B cell (primary cell): Measurements from ENCODE around the gene ERVMER34-1. TPM values are rescaled to one million over a fixed set of nuclear protein-coding genes. Genes with fewer than 3 reads are reported as not detected.

Source experiments
- ATAC-seq: fragments of 200-7000 bp; cut with Tn5 transposase; one replicate; pipeline ENCODE4 v1.10.0; 2021; ENCODE audit warnings: low read depth, mild to moderate bottlenecking, moderate number of reproducible peaks, moderate library complexity
- CTCF ChIA-PET: fragments of 350-600 bp; sonication (Branson Sonifier 250); formaldehyde crosslinking; loops from one replicate; lab custom pipeline; 2021; ENCODE audit warnings: antibody characterized with exemption, inconsistent platforms; lab: Charles Lee
- POLR2A ChIA-PET: fragments of 350-600 bp; sonication (Branson Sonifier 250); formaldehyde crosslinking; loops from one replicate; lab custom pipeline; 2021; ENCODE audit warnings: antibody characterized with exemption; lab: Charles Lee
- DNase-seq: peaks from one replicate; pipeline ENCODE4 v3.0.0; 2013
- H2AFZ ChIP-seq: 2 replicates; pipeline ENCODE4 v1.6.1; 2012; ENCODE audit warnings: mild to moderate bottlenecking, low read depth, low read length; ENCODE audit not compliant: insufficient read depth, poor library complexity, severe bottlenecking
- H3K27ac ChIP-seq, 2 donors: 1 replicate in 1 of 2; 2 replicates in 1 of 2; pipeline ENCODE4 v1.5.1; 2012 to 2013; ENCODE audit warnings: low read length in 2 of 2, mild to moderate bottlenecking in 2 of 2, moderate library complexity in 1 of 2
- H3K27me3 ChIP-seq, 4 experiments: fragments of 200-600 bp in 1 of 4; sonication (generic) in 1 of 4; replicated peaks in 1 of 4; 1 replicate in 2 of 4; 2 replicates in 2 of 4; pipeline versions ENCODE4 v1.6.1 to v1.7.0; 2013 to 2016; ENCODE audit warnings: low read length in 3 of 4, mild to moderate bottlenecking in 2 of 4, mixed read lengths in 1 of 4, moderate library complexity in 1 of 4; ENCODE audit not compliant: insufficient read depth in 4 of 4, control insufficient read depth in 3 of 4; ENCODE audit errors: control extremely low read depth in 1 of 4
- H3K36me3 ChIP-seq, 2 experiments: replicated peaks in 1 of 2; 1 replicate in 1 of 2; 2 replicates in 1 of 2; pipeline versions ENCODE4 v1.6.1 to v1.7.1; 2013; ENCODE audit warnings: low read length in 1 of 2; ENCODE audit not compliant: insufficient read depth in 2 of 2, control insufficient read depth in 1 of 2; ENCODE audit errors: control extremely low read depth in 1 of 2, extremely low read depth in 1 of 2
- H3K4me1 ChIP-seq, 2 donors: fragments of 200-600 bp in 1 of 2; sonication (generic) in 1 of 2; 1 replicate in 1 of 2; 2 replicates in 1 of 2; pipeline versions ENCODE4 v1.5.1 to v1.6.1; 2013 to 2017; ENCODE audit warnings: low read length in 2 of 2; ENCODE audit not compliant: control insufficient read depth in 2 of 2, insufficient read depth in 2 of 2
- H3K4me2 ChIP-seq: replicated peaks from 2 replicates; pipeline ENCODE3; 2012; ENCODE audit warnings: mild to moderate bottlenecking, low read depth, low read length; ENCODE audit not compliant: poor library complexity, severe bottlenecking
- H3K4me3 ChIP-seq, 5 experiments: fragments of 200-600 bp in 1 of 5; sonication (generic) in 1 of 5; 1 replicate in 3 of 5; 2 replicates in 2 of 5; pipeline versions ENCODE4 v1.5.1 to v1.7.0; 2011 to 2016; ENCODE audit warnings: low read length in 4 of 5, mild to moderate bottlenecking in 4 of 5, low read depth in 2 of 5, control low read depth in 1 of 5, moderate library complexity in 1 of 5; ENCODE audit not compliant: insufficient read depth in 1 of 5; ENCODE audit errors: control extremely low read depth in 1 of 5, extremely low read depth in 1 of 5
- H3K79me2 ChIP-seq: fragments of 200-600 bp; sonication (generic); one replicate; pipeline ENCODE4 v1.6.0; 2016; ENCODE audit warnings: low read length; ENCODE audit not compliant: control insufficient read depth, insufficient read depth
- H3K9ac ChIP-seq: fragments of 200-600 bp; sonication (generic); 2 replicates; pipeline ENCODE4 v1.6.1; 2017; ENCODE audit warnings: mild to moderate bottlenecking, low read length, moderate library complexity
- H3K9me3 ChIP-seq, 3 donors: one replicate each; pipeline versions ENCODE4 v1.6.1 to v1.7.1; 2013; ENCODE audit warnings: low read length in 2 of 3; ENCODE audit not compliant: control insufficient read depth in 2 of 3, insufficient read depth in 1 of 3; ENCODE audit errors: control extremely low read depth in 1 of 3
- H4K20me1 ChIP-seq: 2 replicates; pipeline ENCODE4 v1.6.0; 2012; ENCODE audit warnings: mild to moderate bottlenecking, low read length; ENCODE audit not compliant: insufficient read depth, control insufficient read depth, poor library complexity, severe bottlenecking
- H3K27ac Mint-ChIP-seq: one replicate; pipeline ENCODE4 v1.8.0; 2021; ENCODE audit warnings: mixed read lengths
- H3K27me3 Mint-ChIP-seq: one replicate; pipeline ENCODE4 v1.8.0; 2021; ENCODE audit warnings: mixed read lengths
- H3K4me1 Mint-ChIP-seq: one replicate; pipeline ENCODE4 v1.8.0; 2021; ENCODE audit warnings: mixed read lengths
- H3K4me3 Mint-ChIP-seq: one replicate; pipeline ENCODE4 v1.8.0; 2021; ENCODE audit warnings: mixed read lengths
- H3K9me3 Mint-ChIP-seq: one replicate; pipeline ENCODE4 v1.8.0; 2022; ENCODE audit warnings: mixed read lengths; ENCODE audit not compliant: insufficient read depth
- EZH2 ChIP-seq: IDR thresholded peaks from 2 replicates; pipeline ENCODE4 v1.6.1; 2012; ENCODE audit warnings: borderline replicate concordance, low read depth, mild to moderate bottlenecking, moderate library complexity, low read length; ENCODE audit not compliant: insufficient read depth, poor library complexity, severe bottlenecking
- WGBS: methylation state at CpG from one replicate; pipeline ENCODE4 v1.1.5; 2013; ENCODE audit warnings: missing lambda C conversion rate; ENCODE audit not compliant: insufficient coverage; 5-methylcytosine and 5-hydroxymethylcytosine counted together
- intact Hi-C: fragments of 100-400 bp; cut with micrococcal nuclease; formaldehyde crosslinking; loops from one replicate; pipeline ENCODE4 v1.10.0; 2022
- polyA plus RNA-seq: library from polyadenylated mRNA; depleted of rRNA; stranded (reverse); fragments of >200 nt; gene quantifications from 2 replicates; pipeline ENCODE4 v1.2.3, GENCODE V29; 2012
- total RNA-seq, 2 donors: library from RNA; stranded (reverse); fragments of 120-200 nt in 1 of 2; gene quantifications; 1 replicate in 1 of 2; 2 replicates in 1 of 2; pipeline versions ENCODE4 v1.2.3 to v1.2.4, GENCODE V29; 2013 to 2022
- TF ChIP-seq, protein P1 (sequence below): fragments of 200-600 bp; IDR thresholded peaks from one replicate; pipeline ENCODE4 v1.8.0; 2022; ENCODE audit warnings: antibody characterized with exemption, mild to moderate bottlenecking

The ERVMER34-1 gene
- total and polyA plus RNA-seq, 2 donors (not counting 1 experiment from before 2014, with no cell fraction given) = not detected

DNA sequence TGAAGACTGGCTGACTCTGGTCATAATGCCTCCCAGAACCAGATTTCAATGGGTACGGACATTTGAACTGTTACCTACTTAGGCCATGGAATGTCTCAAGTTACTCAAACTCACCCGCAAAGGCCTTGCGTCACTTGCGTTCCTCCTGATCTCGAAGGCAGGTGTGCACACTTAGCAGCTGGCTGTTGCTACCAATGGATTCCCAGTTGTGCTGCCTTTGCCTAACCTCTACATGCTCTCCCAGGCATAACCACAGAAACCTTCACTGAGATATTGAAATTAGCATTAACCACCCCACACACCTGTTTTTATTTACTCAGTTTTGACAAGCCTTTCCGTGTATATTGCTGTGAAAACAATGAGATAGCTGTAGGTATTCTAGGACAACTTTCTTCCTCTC is 2.8 kb downstream of the ERVMER34-1 start:
- peaks cover 0 to 18% (median 0%) of the 10 kb centered on the region in 3 donors for H3K9me3 ChIP-seq
- peaks cover 68% of the 10 kb centered on the region for H3K27me3 Mint-ChIP-seq
- no peak overlapping the region for H2AFZ ChIP-seq
- H3K9ac ChIP-seq = no peak overlapping the region
- peaks cover 13 to 16% of the 10 kb centered on the region in 2 donors for H3K4me1 ChIP-seq
- ChIA-PET POLR2A (no interaction called here), CTCF (interaction anchor here (1.0 kb wide), 1 partner anchor 163 kb away, joined by 3 read pairs; no protein-coding TSS in a partner anchor)
- H3K4me3 Mint-ChIP-seq = no peak overlapping the region
- ATAC-seq (no peak), DNase-seq (no peak)
- H3K36me3 ChIP-seq = no peaks in the 10 kb centered on the region
- H3K79me2 ChIP-seq = no peaks in the 10 kb centered on the region
- intact Hi-C loops = no loop called here
- H3K4me2 ChIP-seq = no peak overlapping the region
- peaks cover 0 to 44% (median 27%) of the 10 kb centered on the region in 4 experiments for H3K27me3 ChIP-seq
- no peak overlapping the region for H3K27ac Mint-ChIP-seq
- H4K20me1 ChIP-seq = no peaks in the 10 kb centered on the region
- H3K27ac ChIP-seq = no peak overlapping the region
- H3K4me3 ChIP-seq = no peak overlapping the region
- 94% methylated on average over 5 of the region's 6 CpGs for WGBS
- no peak for TF ChIP-seq EZH2
- TF ChIP-seq, protein P1, sequence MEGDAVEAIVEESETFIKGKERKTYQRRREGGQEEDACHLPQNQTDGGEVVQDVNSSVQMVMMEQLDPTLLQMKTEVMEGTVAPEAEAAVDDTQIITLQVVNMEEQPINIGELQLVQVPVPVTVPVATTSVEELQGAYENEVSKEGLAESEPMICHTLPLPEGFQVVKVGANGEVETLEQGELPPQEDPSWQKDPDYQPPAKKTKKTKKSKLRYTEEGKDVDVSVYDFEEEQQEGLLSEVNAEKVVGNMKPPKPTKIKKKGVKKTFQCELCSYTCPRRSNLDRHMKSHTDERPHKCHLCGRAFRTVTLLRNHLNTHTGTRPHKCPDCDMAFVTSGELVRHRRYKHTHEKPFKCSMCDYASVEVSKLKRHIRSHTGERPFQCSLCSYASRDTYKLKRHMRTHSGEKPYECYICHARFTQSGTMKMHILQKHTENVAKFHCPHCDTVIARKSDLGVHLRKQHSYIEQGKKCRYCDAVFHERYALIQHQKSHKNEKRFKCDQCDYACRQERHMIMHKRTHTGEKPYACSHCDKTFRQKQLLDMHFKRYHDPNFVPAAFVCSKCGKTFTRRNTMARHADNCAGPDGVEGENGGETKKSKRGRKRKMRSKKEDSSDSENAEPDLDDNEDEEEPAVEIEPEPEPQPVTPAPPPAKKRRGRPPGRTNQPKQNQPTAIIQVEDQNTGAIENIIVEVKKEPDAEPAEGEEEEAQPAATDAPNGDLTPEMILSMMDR = no peak
- peaks cover 11% of the 10 kb centered on the region for H3K4me1 Mint-ChIP-seq
- H3K9me3 Mint-ChIP-seq = no peaks in the 10 kb centered on the region

DNA sequence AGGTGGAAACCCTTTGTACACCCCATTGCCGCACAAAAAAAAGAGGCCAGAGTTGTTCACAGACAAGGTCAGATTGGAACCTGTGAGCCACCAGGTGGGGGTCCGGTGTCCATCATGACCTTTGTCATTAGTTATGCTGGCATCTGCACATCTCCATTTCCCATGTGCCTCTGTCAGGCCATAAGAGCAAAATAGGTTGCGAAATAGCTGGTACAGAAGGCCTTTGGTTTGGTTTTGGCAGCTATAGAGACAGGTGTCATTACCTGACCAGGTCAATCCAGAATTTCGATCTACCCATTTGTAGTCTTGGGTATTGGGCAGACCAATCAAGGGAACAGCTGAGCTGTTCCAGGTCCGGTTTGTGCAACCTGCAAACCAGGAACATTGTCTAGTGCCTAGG is 6.6 kb downstream of the ERVMER34-1 start:
- Histone ChIP-seq H2AFZ (no peak overlapping the region), H3K27ac (no peak overlapping the region), H3K9ac (no peak overlapping the region), H3K9me3 (peaks cover 0 to 4% (median 0%) of the 10 kb centered on the region in 3 donors), H3K4me2 (no peak overlapping the region), H3K36me3 (no peaks in the 10 kb centered on the region), H4K20me1 (no peaks in the 10 kb centered on the region), H3K79me2 (no peaks in the 10 kb centered on the region), H3K27me3 (peaks cover 0 to 16% (median 5%) of the 10 kb centered on the region in 4 experiments), H3K4me1 (no peaks in the 10 kb centered on the region), H3K4me3 (no peak overlapping the region)
- no peaks in the 10 kb centered on the region for H3K9me3 Mint-ChIP-seq
- no peak overlapping the region for H3K4me3 Mint-ChIP-seq
- TF ChIP-seq, protein P1 = no peak
- no peak for TF ChIP-seq EZH2
- DNase-seq = no peak
- H3K27ac Mint-ChIP-seq = no peak overlapping the region
- intact Hi-C loops = no loop called here
- CTCF ChIA-PET = no interaction called here
- H3K27me3 Mint-ChIP-seq = peaks cover 44% of the 10 kb centered on the region
- H3K4me1 Mint-ChIP-seq = no peaks in the 10 kb centered on the region
- POLR2A ChIA-PET = no interaction called here
- WGBS = 90% methylated on average over 5 of the region's 5 CpGs
- ATAC-seq = no peak
